PFSK-1 (cell line): ENCODE results near the gene HERC3.

Experiments
- FOXP2 ChIP-seq: optimal IDR thresholded peaks from 2 replicates; pipeline ENCODE3; 2011; ENCODE audit warnings: borderline replicate concordance, control low read depth, inconsistent platforms; ENCODE audit not compliant: insufficient read depth; ENCODE audit errors: extremely low read length, extremely low read depth
- POLR2AphosphoS5 ChIP-seq: IDR thresholded peaks from 2 replicates; pipeline ENCODE4 v1.6.1; 2012; ENCODE audit warnings: low read depth, mild to moderate bottlenecking, control low read depth, low read length, moderate library complexity
- SIN3A ChIP-seq: IDR thresholded peaks from 2 replicates; pipeline ENCODE4 v1.6.1; 2012; ENCODE audit warnings: mild to moderate bottlenecking, low read length, moderate library complexity, borderline replicate concordance; ENCODE audit not compliant: insufficient read depth
- TAF1 ChIP-seq: IDR thresholded peaks from 2 replicates; pipeline ENCODE4 v1.6.1; 2012; ENCODE audit warnings: low read length, control low read depth, borderline replicate concordance; ENCODE audit not compliant: insufficient read depth
- TF ChIP-seq, protein P1 (sequence below), 2 experiments: IDR thresholded peaks; 2 replicates each; pipeline versions ENCODE4 v1.6.1 to v1.8.0; 2011 to 2012; ENCODE audit warnings: low read depth in 2 of 2, low read length in 2 of 2, control low read depth in 1 of 2, inconsistent platforms in 1 of 2, mild to moderate bottlenecking in 1 of 2, moderate library complexity in 1 of 2; ENCODE audit not compliant: insufficient read depth in 1 of 2

Gene HERC3

DNA sequence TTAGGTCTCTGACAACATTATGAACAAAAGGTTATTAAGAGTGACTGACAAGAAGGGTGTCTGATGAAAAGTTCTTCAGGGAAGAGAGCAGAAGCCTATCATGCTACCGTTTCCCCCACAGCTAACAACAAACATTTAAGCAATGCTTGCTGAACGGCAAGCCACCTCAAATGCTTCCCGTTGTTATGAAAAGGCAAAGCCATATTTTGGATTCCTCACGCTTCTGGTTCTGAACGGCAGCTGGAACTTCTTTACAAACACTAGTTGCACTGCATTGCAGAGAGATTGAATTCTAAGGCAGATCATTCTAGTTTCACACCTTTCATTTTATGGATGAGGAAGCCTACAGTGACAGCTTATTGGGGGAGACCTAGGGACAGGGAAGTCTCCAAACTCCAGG, 153.9 kb downstream of the HERC3 start:
- TF ChIP-seq TAF1 (no peak), FOXP2 (no peak), POLR2AphosphoS5 (no peak), SIN3A (no peak)
- TF ChIP-seq, protein P1, sequence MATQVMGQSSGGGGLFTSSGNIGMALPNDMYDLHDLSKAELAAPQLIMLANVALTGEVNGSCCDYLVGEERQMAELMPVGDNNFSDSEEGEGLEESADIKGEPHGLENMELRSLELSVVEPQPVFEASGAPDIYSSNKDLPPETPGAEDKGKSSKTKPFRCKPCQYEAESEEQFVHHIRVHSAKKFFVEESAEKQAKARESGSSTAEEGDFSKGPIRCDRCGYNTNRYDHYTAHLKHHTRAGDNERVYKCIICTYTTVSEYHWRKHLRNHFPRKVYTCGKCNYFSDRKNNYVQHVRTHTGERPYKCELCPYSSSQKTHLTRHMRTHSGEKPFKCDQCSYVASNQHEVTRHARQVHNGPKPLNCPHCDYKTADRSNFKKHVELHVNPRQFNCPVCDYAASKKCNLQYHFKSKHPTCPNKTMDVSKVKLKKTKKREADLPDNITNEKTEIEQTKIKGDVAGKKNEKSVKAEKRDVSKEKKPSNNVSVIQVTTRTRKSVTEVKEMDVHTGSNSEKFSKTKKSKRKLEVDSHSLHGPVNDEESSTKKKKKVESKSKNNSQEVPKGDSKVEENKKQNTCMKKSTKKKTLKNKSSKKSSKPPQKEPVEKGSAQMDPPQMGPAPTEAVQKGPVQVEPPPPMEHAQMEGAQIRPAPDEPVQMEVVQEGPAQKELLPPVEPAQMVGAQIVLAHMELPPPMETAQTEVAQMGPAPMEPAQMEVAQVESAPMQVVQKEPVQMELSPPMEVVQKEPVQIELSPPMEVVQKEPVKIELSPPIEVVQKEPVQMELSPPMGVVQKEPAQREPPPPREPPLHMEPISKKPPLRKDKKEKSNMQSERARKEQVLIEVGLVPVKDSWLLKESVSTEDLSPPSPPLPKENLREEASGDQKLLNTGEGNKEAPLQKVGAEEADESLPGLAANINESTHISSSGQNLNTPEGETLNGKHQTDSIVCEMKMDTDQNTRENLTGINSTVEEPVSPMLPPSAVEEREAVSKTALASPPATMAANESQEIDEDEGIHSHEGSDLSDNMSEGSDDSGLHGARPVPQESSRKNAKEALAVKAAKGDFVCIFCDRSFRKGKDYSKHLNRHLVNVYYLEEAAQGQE (IDR thresholded peaks at IDR 0.05; ENCODE audit: insufficient read depth in 1 of 2, low read depth in 2 of 2, low read length in 2 of 2), result no peak

DNA sequence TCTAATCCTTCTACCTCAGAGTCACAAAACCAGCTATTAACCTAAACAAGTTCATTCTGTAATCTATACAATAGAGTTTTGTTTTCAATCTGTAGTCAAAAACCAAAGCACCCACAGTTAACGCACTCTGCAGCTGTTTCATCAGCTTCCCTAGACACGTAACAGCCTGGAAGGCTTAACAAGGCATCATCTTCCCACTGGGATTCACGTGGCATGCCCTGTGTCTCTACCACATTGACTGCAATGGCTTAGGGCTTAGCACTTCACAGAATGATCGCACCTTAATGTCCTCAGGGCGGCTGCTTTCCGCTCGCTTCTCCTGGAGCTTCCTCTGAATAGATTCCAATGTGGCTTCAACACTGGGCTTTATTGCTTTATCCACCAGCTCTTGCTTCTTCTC, 155.1 kb downstream of the HERC3 start:
- TF ChIP-seq TAF1 (no peak), SIN3A (no peak), FOXP2 (no peak), POLR2AphosphoS5 (no peak)
- TF ChIP-seq, protein P1 (IDR thresholded peaks at IDR 0.05; ENCODE audit: insufficient read depth in 1 of 2, low read depth in 2 of 2, low read length in 2 of 2), result no peak

DNA sequence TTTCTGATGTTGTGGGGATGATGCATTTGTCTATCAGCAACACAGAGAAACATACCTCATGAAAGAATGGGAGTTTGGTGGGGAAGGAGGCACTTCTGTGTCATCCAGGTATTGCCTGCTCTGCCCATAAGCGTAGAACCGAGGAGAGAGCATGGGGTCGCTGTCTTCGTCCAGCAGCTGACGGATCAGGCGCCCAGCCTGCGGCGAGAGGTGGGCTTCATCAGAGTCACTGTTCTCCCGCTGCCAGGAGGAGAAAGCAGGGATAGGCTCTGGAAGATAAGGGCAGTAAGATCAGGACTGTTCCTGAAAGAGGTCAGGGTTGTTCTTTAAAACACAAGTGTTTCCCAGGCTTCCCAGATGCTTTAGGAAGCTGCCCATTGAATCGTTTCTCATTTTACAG, 158.1 kb downstream of the HERC3 start:
- TF ChIP-seq POLR2AphosphoS5, result no peak
- TF ChIP-seq, protein P1 (IDR thresholded peaks at IDR 0.05; ENCODE audit: insufficient read depth in 1 of 2, low read depth in 2 of 2, low read length in 2 of 2), result no peak
- no peak for TF ChIP-seq TAF1
- no peak for TF ChIP-seq SIN3A
- TF ChIP-seq FOXP2, result no peak

DNA sequence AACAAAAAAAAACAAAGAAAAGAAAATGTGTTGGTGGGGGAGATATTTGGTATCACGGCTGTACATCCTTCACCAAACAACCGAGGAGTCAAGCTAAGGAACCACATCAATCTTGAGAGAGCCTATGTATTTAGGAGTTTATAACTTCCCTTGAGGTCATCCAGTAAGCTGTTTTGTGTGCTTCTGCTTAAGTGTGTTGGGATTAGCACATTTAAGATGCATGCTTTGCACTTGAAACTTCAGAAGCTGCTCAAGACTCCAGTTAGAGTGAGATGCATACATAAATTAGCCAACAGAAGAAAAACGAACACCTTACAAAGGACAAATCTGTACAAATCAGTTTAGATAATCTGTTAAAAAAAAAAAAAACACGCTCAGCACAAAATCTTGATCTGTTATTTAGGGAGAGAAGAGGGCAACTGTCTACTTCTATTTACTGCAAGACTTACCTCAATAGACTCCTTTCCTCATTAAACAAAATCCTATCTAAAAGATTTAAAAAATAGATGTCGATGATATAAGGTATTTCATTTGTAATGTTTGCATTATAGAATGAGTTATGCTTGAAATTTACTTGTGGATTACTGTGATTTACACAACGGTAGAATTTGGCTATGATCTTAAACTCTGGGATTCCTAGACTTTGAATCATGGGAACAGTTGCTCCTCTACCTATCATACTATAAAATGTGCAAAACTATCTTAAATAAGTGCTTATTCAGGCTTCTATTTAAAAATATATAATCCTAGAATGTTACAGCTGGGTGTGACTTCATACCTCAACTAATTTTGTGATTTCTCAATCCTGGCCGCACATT, 159.2 kb downstream of the HERC3 start:
- TF ChIP-seq TAF1 (no peak), SIN3A (no peak), POLR2AphosphoS5 (no peak), FOXP2 (no peak)
- TF ChIP-seq, protein P1 (IDR thresholded peaks at IDR 0.05; ENCODE audit: insufficient read depth in 1 of 2, low read depth in 2 of 2, low read length in 2 of 2), result no peak

DNA sequence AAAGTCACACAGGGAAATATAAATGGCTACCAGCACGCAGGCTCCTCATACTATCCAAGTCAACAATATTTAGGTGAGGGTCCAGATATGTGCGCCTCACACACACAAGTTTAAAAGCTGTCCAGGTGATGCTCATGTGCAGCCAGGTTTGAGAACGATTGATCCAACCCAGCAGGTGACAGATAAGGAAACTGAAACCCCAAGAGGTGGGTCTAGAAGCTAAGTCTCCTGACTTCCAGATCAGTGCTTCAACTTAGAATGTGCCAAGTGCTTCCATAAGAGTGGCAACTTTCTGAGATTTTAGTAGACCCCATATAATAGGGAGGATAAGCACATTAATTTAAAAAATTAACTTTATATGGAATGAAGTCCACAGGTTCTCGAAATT, 159.8 kb downstream of the HERC3 start:
- TF ChIP-seq FOXP2 (no peak), TAF1 (no peak), POLR2AphosphoS5 (no peak), SIN3A (no peak)
- TF ChIP-seq, protein P1 (IDR thresholded peaks at IDR 0.05; ENCODE audit: insufficient read depth in 1 of 2, low read depth in 2 of 2, low read length in 2 of 2), result no peak
